GM18858 (cell line): Measurements from ENCODE around the gene P2RY10.
"Not testable (repeated sequence)": the region's sequence is repeated elsewhere in the genome, so short reads cannot be mapped to it uniquely, and the experiment has no call there.

ENCODE experiments used
- ATAC-seq: cut with Tn5 transposase; IDR thresholded peaks from one replicate; pipeline ENCODE4 v1.9.1; 2021; ENCODE audit not compliant: unreplicated experiment

P2RY10 gene, protein sequence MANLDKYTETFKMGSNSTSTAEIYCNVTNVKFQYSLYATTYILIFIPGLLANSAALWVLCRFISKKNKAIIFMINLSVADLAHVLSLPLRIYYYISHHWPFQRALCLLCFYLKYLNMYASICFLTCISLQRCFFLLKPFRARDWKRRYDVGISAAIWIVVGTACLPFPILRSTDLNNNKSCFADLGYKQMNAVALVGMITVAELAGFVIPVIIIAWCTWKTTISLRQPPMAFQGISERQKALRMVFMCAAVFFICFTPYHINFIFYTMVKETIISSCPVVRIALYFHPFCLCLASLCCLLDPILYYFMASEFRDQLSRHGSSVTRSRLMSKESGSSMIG

DNA sequence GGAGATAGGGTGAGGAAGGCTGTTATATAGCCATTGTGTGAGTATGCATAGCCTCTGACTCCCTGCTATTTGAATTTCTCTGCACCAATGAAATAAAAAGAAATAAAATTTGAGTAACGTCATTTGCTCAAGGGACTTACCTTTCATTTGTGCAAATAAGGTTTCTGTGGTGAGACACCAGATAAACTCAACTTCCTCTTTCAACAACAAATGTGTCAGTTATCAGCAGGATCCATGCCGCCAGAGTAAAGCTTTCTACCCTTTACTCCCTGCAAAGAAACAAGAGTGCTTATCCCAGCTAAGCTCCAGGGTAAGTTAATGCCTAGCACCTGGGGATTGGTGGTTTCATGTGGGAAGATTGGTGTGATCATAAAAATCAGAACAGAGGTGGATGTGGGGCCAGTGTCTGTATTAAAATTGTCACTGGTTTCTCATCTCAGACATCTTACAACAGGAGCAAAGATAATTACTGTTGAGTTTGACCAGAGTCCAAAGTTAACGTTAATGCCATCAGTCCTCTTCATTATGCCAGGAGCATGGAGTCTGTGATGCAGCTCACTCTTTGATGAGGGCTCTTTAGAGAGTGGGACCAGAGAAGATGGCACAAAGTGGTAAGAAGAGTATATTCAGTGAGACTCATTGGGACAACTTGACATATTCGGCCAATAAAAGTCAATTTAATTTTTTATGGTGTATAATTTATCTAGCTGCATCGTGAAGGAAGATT, at the start of gene P2RY10:
Gene P2RY10 (plus strand): TSS at position 206 of the 727 bp plus-strand sequence. CDS start 15,130 bp downstream, outside the sequence.
- peak; percentile 71 for ATAC-seq

DNA sequence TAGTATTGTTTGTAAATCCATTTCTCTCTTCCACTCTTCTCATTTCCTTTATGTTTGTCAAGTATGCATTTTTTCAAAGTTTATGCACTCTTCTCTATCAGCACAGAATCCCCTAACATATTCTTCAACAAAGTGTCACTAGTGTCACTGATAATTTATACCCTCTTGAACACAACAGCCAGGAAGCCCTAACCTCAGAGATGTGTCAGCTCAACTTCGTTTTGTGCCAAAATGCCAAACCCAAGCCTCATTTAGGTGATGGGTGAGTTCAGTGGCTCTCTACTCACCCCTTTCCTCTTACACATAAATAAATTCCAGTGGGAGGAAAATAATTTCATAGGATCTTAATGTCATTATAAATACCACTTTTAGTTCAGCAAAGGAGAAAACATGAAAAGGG, 22.4 kb upstream of the P2RY10 start:
- no peak for ATAC-seq

DNA sequence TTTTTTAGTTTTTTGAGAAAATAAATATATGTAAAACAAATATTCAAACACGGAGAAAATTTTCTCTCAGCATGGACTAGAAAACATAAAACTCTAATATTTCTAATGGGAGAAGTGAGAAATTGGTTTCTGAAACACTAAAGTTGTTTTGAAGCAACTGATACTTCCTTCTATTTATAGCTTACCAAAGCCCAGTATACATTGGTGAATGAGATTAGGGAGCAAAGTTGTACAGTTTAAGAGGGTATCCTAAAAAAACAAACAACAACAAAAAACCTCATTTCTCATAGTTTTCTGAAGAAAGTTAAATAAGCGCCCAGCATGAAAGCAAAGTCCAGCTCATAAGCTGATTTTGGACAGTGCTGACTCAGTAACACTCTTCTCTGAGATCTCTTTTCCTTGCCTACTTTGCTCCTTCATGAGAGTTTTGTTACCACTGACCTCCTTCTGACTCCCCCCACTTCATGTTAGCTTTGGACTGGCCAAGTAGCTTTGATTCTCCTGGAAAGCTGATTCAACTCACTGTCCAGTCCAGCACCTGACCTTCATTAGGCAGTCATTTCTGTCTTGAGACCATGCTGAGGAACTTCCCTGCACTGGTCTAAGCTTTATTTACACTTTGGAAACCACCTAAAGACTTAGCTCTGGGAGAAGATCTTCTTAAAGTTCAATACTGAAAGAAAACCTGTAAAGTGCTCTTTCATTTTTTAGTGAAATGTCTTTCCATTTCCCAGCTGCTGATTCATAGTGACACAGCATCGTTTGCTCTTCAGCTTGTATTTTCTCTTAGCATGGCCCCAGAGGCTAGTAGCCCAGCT, 21.8 kb upstream of the P2RY10 start:
- ATAC-seq, result peak; percentile 90

DNA sequence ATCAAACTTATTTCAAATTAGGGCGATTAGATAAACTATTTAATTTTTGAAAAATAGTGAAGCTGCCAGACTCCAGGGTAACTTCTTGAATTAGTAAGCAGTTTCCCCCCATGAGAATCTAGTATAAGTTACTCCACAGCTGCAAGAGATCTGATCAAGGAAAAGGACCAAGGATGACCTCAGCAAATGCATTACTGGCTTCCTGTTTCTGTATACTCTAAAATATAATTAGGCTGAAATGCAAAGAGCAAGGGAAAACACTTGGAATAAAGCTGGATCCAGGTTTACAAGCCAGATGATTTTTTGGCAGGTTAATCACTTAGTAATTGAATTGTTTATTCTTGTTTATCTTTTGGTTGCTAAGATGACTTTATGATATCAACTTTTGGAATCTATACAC, 13.4 kb upstream of the P2RY10 start:
- ATAC-seq, result no peak

DNA sequence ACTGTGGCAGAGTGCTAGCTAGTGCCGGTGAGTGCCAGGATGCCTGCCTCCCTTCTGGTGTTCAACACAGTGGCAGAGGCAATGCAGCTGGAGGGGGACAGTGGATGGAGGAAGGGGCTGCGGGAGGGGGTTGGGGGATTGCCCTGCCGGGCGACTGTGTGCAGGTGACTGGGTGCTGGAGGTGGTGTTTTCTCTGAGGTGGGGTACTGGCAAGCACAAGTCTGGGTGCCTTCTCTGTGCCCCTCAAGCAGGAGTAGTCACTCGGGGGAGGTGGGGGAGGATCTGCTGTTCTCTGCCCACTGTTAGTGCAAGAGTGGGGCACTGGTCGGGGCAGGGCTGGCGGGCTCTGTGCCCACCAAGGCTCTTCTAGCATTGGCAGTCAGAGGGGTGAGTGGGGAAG, 10.3 kb upstream of the P2RY10 start:
- no peak for ATAC-seq

DNA sequence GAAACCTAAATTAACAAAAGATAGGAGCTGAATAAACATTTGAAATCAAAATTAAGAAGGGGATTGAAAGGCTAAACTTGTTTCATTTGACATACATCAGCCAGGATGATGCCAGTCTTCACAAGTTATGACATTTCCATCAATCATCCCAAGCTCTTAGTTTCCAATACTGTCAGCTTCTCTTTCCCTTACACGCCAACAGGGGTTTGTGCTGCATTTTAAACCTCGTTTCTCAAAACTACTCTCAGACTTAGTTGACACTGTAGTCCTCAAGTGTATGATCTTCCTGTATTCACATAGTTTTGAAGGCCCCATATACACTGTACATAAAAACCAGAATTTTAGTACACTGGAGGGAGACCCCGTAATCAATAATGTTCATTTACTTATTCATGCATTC, 840 bp upstream of the P2RY10 start:
- no peak for ATAC-seq

DNA sequence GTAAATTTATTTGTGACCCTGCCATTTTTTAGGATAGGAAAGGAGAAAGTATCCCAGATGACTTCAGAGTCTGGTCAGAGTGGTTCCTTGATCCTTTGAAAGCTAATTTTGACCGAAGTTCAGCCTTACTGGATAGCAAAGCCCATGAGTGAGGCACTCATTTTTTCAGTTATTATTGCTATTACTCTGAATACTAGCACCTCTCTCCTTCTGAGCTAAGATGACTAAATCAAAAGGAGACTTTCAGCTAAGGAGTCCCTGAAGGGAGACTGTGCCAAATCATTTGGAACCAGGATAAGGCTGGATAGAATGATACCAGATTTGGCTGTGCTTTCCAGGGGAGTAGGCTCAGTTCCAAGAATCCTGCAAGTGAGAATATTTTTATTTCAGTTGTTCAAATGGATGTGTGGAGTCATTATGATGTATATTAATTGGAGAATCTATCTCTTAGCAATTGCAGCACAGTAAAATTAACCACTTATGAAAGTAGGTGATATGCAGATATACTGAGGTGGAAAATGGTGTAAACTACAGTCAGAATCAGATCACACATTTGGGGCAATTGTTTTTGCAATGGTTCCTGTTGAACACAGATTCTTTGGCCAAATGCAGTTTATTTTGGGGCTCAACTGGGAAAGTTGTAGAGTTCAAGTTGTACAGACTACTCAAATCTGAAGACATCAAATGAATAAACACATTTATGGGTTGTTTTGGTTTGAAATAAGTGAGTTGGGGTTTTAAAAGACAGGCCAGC, 1.2 kb downstream of the P2RY10 start:
- no peak for ATAC-seq

DNA sequence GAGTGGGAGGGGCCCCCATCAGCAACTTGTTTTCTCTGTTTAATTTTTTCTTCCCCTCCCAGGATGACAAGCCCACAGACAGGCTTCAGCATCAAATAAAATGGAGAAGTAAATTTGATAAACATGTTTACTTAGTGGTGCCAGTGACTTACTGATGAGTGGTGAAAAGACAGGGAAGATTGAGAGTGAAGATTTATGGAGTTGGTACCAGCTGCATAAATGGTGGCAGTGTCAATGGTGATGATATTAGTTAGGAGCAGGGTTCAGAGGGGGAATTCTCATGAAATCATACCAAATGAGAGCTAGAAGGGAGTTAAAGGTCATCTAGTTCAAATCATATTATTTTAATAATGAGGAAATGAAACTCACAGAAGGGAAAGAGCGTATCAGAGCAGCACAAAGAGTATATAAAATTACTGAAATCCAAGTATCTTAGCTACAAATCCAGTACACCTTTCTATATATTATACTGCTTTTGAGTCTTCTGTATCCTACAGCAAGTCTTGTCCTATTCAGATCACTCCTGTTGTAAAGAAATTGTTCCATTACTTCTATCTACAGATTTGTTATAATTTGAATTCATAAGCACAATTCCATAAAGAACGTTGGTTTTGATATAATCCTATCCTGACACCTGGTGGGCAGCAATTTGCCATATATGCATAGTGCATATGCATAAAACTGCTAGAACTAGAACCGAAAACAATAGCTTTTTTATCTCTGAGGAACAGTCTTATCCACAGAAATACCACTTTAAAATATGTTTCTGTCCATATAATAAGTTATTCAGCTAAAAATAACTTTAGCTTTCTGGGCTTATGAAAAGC, 5.0 kb downstream of the P2RY10 start:
- no peak for ATAC-seq

DNA sequence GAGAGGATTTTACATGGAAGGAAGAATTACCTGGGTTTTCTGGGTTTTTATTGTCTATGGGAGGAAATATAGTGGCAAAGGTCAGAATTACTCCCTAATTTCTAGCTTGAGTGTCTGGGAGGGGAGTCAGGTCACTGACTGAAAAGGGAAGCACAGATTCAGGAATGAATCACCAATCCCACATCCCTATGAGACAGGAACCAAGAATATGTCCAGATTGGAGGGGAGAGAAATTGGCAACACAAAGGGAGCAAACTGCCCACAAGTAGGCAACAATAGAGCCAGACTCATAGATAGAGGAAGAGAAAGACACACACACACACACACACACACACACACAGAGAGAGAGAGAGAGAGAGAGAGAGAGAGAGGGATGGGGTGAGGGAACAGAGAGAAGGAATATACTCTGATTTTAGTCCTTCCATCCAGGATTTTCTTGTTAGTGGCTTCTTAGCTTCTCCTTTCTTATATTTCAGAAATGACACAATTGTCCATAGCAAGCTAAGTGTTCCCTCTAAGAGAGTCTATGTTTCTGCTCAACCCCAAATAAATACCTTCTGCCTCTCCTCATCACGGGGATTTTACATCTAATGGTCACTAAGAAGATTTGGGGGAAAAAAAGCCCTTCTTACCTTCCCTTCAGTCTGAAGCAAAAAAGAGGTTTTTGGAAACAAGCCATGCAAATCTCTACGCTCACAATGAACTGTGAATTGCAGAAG, 12.0 kb downstream of the P2RY10 start:
- no peak for ATAC-seq

DNA sequence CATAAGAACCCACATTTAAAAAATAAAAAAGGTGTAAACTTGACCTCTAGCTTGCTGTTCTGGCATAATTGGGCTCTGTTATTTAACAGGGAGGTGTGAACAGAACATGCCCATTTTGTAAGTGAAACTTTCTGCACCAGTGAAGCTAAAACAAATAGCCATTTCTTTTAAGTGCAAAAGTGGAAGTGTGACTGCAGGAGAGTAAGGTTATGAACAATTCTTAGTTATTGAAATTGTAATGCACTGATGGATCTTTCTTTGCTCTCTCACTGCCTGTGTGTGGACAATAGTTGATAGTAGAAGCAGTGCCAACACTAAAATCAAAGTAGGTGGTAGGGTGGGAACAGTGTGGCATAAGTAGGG, 12.6 kb downstream of the P2RY10 start:
- peak; percentile 89 for ATAC-seq

DNA sequence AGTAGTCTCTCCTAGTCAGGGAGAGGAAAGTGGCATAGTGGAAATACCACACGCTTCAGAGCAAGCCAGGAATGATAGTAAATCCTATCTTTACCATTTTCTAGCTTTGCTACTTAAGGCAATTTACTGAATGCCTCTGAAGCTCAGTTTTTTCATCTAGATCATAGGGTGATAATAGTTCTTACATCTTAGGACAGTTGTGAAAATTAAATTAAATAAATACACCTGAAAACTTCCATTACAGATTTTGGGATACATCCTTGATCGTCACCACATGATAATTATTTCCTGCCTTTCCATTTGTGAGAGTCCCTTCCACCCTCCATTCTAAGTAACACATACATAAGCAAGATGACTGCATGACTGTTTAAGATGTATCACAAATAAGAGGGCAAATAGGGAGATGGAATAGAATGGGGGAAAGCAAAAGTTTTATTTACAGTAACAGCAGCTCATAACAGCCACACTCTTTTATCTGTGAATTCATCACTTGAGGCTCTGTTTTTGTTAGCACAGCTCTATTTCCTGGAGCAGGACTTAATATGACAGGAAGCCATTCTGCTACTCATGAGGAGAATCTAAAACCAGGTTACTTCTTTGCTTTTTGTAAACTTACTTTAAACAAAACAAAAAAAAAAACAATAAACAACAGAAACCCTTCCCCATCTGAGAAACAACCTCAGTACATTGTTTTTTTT, 13.4 kb downstream of the P2RY10 start:
- ATAC-seq, result no peak

DNA sequence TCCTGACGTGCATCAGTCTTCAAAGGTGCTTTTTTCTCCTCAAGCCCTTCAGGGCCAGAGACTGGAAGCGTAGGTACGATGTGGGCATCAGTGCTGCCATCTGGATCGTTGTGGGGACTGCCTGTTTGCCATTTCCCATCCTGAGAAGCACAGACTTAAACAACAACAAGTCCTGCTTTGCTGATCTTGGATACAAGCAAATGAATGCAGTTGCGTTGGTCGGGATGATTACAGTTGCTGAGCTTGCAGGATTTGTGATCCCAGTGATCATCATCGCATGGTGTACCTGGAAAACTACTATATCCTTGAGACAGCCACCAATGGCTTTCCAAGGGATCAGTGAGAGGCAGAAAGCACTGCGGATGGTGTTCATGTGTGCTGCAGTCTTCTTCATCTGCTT, 15.7 kb downstream of the P2RY10 start:
- ATAC-seq, result no peak

DNA sequence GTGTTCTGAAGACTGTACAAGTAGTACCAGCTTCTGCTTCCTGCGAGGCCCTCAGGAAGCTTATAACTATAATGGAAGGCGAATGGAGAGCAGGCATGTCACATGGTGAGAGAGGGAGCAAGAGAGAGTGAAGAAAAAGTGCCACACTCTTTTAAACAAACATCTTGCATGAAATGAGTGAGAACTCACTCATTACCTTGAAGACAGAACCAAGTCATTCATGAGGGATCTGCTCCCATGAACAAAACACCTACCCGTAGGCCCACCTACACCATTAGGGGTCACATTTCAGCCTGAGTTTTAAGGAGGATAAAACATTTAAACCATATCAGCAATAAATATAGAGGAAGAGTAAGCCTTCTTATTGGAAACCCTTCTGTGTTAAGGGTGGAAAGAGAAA, 19.4 kb downstream of the P2RY10 start:
- no peak for ATAC-seq

DNA sequence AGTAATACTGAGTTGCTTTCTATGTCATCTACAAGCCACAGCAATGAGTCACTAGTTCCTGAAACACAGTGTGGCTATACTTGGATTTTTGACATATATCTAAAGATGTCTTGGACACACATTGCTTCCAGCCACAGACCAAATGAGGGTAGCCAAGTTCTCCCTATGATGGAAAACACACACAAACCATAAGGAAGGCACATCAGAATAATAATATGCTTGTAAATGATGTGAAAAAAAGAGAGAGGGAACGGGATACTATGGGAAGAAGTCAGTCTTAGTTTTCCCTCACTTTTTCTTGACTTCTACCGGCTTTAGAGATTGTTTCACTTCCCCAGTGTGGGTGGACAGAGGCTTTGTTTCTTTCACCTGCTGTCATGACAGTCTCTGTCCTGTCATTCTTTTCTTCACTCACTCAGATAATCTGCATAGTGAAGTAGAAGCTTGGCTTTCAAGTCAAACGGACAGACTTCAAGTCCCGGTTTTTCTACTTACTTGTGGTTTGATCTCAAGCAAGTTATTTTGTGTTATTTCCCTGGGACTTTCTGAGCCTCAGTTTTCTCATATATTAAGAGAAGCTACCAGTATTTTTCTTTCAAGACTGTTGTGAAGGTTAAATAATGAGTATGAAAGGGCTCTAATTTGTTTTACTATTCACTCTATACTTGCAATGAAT, 34.7 kb downstream of the P2RY10 start:
- peak; percentile 98 for ATAC-seq

DNA sequence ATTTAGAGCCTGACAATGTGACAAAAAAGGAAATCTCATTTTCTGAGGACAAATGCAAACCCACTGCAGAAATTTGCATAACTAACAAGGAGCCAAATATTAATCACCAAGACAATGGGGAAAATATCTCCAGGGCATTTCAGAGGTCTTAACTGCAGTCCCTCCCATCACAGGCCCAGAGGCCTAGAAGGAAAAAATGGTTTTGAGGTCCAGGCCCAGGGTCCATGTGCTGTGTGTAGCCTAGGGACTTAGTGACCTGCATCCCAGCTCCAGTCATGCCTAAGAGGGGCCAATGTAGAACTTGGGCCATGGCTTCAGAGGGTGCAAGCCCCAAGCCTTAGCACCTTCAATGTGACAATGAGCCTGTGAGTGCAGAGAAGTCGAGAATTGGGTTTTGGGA, 44.2 kb downstream of the P2RY10 start:
- ATAC-seq, result no peak

DNA sequence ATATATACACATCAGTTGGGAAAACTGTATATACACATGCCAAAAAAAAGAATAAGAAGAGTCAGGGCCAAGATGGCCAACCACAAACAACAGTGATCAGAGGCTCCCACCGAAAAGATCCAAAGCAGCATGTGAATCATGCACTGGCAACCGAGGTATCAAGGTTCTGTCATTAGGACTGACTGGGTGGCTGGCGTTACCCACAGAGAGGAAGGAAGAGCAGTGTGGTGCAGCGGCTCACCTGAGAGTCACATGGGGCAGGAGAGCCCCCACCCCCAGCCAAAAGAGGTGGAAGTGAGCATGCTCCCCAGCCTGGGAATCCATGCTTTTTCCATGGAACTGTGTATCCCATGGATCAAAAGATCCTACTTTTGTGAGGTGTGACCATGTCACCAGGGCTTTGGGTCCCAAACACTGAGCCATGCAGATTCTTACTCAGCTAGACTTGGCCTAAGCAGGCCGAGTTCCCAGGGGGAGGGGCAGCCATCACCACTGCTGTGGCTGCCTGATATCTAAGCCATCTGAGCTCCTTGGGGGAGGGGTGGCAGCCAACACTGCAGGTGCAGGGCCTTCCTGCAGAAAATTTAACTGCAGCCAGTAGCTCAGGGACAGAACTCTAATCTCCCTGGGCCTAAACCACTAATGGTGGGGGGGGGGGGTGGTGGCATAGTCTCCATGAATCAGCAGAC, 52.8 kb downstream of the P2RY10 start:
- no peak for ATAC-seq

DNA sequence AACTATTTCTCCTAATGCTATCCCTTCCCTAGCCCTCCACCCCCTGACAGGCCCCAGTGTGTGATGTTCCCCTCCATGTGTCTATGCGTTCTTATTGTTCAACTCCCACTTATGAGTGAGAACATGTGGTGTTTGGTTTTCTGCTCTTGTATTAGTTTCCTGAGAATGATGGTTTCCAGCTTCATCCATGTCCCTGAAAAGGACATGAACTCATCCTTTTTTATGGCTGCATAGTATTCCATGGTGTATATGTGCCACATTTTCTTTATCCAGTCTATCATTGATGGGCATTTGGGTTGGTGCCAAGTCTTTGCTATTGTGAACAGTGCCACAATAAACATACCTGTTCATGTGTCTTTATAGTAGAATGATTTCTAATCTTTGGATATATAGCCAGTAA, 62.3 kb downstream of the P2RY10 start:
- not testable (repeated sequence) for ATAC-seq
